Endothelial cell of umbilical vein (primary cell): Measurements from ENCODE around the gene ATIC. TPM values are rescaled to one million over a fixed set of nuclear protein-coding genes. Genes with fewer than 3 reads are reported as not detected.

Experiments used
- BruUV-seq: library from RNA; stranded (reverse); fragments of 400-500 nt; replicated peaks from 2 replicates; lab custom pipeline; 2021; lab: Mats Ljungman, UMichigan
- CTCF ChIA-PET: fragments of 300-600, 350-600 bp; sonication (Branson Sonifier 250); formaldehyde crosslinking; loops from one replicate; lab custom pipeline; 2021; ENCODE audit warnings: antibody characterized with exemption, inconsistent platforms; lab: Charles Lee
- POLR2A ChIA-PET: fragments of 300-600, 350-600 bp; sonication (Branson Sonifier 250); formaldehyde crosslinking; loops from one replicate; lab custom pipeline; 2021; ENCODE audit warnings: antibody characterized with exemption, inconsistent platforms; lab: Charles Lee
- DNase-seq: peaks from one replicate; pipeline ENCODE4 v3.0.0-alpha.2; 2011; ENCODE audit warnings: low read depth, low spot score
- FAIRE-seq: peaks from 2 replicates; lab custom pipeline; 2011; peaks lifted over from hg19 to GRCh38; lab: Jason Lieb, UNC
- H2AFZ ChIP-seq: 2 replicates; pipeline ENCODE4 v1.6.0; 2012; ENCODE audit warnings: low read depth, low read length, control low read depth, inconsistent platforms
- H3K27ac ChIP-seq: 2 replicates; pipeline ENCODE4 v1.5.1; 2011; ENCODE audit warnings: low read depth, mild to moderate bottlenecking, control low read depth, low read length, moderate library complexity; ENCODE audit not compliant: insufficient read depth
- H3K27me3 ChIP-seq, 2 experiments: 2 replicates each; pipeline versions ENCODE4 v1.6.0 to v1.6.1; 2011; ENCODE audit warnings: low read length in 2 of 2, mixed read lengths in 1 of 2; ENCODE audit not compliant: control insufficient read depth in 2 of 2, insufficient read depth in 2 of 2
- H3K36me3 ChIP-seq, 2 experiments: 2 replicates in 1 of 2; 3 replicates in 1 of 2; pipeline ENCODE4 v1.5.1; 2011; ENCODE audit warnings: low read length in 2 of 2, mild to moderate bottlenecking in 1 of 2, moderate library complexity in 1 of 2; ENCODE audit not compliant: control insufficient read depth in 2 of 2, insufficient read depth in 2 of 2; ENCODE audit errors: extremely low read depth in 1 of 2
- H3K4me1 ChIP-seq: 3 replicates; pipeline ENCODE4 v1.5.1; 2011; ENCODE audit warnings: mild to moderate bottlenecking, low read length; ENCODE audit not compliant: control insufficient read depth, insufficient read depth; ENCODE audit errors: extremely low read depth
- H3K4me2 ChIP-seq: 2 replicates; pipeline ENCODE4 v1.6.1; 2011; ENCODE audit warnings: low read length, control low read depth, mixed read lengths; ENCODE audit not compliant: insufficient read depth
- H3K4me3 ChIP-seq, 3 experiments: fragments of 200-600 bp in 1 of 3; sonication (generic), shearing (Covaris generic) in 1 of 3; replicated peaks in 1 of 3; 2 replicates each; pipeline ENCODE4 v1.5.1; 2011 to 2016; ENCODE audit warnings: control low read depth in 3 of 3, low read length in 3 of 3, mild to moderate bottlenecking in 2 of 3, inconsistent platforms in 1 of 3, low read depth in 1 of 3, moderate library complexity in 1 of 3; ENCODE audit not compliant: insufficient read depth in 1 of 3
- H3K79me2 ChIP-seq: 2 replicates; pipeline ENCODE4 v1.6.0; 2012; ENCODE audit warnings: low read length, inconsistent platforms; ENCODE audit not compliant: control insufficient read depth, insufficient read depth
- H3K9ac ChIP-seq: replicated peaks from 2 replicates; pipeline ENCODE3; 2011; ENCODE audit warnings: low read length, control low read depth; ENCODE audit not compliant: insufficient read depth; ENCODE audit errors: extremely low read depth
- H3K9me1 ChIP-seq: replicated peaks from 3 replicates; pipeline ENCODE4 v1.6.0; 2011; ENCODE audit warnings: mild to moderate bottlenecking, low read length; ENCODE audit not compliant: control insufficient read depth, insufficient read depth; ENCODE audit errors: extremely low read depth
- H3K9me3 ChIP-seq: replicated peaks from 2 replicates; pipeline ENCODE4 v1.5.1; 2012; ENCODE audit warnings: low read length, inconsistent platforms; ENCODE audit not compliant: control insufficient read depth, insufficient read depth
- H4K20me1 ChIP-seq: replicated peaks from 2 replicates; pipeline ENCODE3; 2011; ENCODE audit warnings: mild to moderate bottlenecking, low read length; ENCODE audit not compliant: control insufficient read depth, insufficient read depth; ENCODE audit errors: extremely low read depth
- CTCF ChIP-seq, 2 donors: IDR thresholded peaks; 1 replicate in 1 of 2; 2 replicates in 1 of 2; pipeline ENCODE4 v1.5.1; 2011; ENCODE audit warnings: low read length in 2 of 2, mild to moderate bottlenecking in 2 of 2, moderate library complexity in 2 of 2, control low read depth in 1 of 2, inconsistent platforms in 1 of 2, low read depth in 1 of 2; ENCODE audit not compliant: insufficient read depth in 1 of 2; ENCODE audit errors: extremely low read depth in 1 of 2
- EZH2 ChIP-seq: IDR thresholded peaks from 2 replicates; pipeline ENCODE4 v1.6.1; 2012; ENCODE audit warnings: borderline replicate concordance, low read depth, mild to moderate bottlenecking, moderate library complexity, low read length, inconsistent platforms; ENCODE audit not compliant: severe bottlenecking
- FOS ChIP-seq: IDR thresholded peaks from 2 replicates; pipeline ENCODE4 v1.6.1; 2011; ENCODE audit warnings: mild to moderate bottlenecking, low read length, moderate library complexity, borderline replicate concordance; ENCODE audit not compliant: insufficient read depth
- GATA2 ChIP-seq: IDR thresholded peaks from 2 replicates; pipeline ENCODE4 v1.7.0; 2011; ENCODE audit warnings: low read depth, mild to moderate bottlenecking, moderate library complexity, mixed read lengths, low read length; ENCODE audit not compliant: insufficient read length, insufficient read depth
- JUN ChIP-seq: IDR thresholded peaks from 2 replicates; pipeline ENCODE4 v1.6.1; 2011; ENCODE audit warnings: borderline replicate concordance, low read depth; ENCODE audit not compliant: insufficient read length, insufficient read depth
- MAX ChIP-seq: IDR thresholded peaks from 2 replicates; pipeline ENCODE4 v1.6.1; 2011; ENCODE audit not compliant: insufficient read depth, insufficient read length
- MYC ChIP-seq: IDR thresholded peaks from one replicate; pipeline ENCODE4 v1.6.1; 2011; ENCODE audit warnings: mild to moderate bottlenecking, low read depth, low read length
- POLR2A ChIP-seq: IDR thresholded peaks from 2 replicates; pipeline ENCODE4 v1.6.1; 2012; ENCODE audit warnings: low read depth, mild to moderate bottlenecking, control low read depth, low read length
- POLR2AphosphoS5 ChIP-seq: IDR thresholded peaks from 2 replicates; pipeline ENCODE4 v1.6.1; 2012; ENCODE audit warnings: low read depth, mild to moderate bottlenecking, control low read depth, low read length, moderate library complexity; ENCODE audit not compliant: insufficient read depth
- dilution Hi-C: fragments of 300-500 bp; cut with MboI; formaldehyde crosslinking; loops from one replicate; pipeline ENCODE4 v1.15.0; 2019; ENCODE audit warnings: low sequenced_read_pairs; ENCODE audit not compliant: extremely low pct_ligation_motif_present
- intact Hi-C: fragments of 100-400 bp; cut with micrococcal nuclease; formaldehyde crosslinking; loops from one replicate; pipeline ENCODE4 v1.10.0; 2022
- polyA plus RNA-seq, 4 experiments: library from polyadenylated mRNA; depleted of rRNA in 3 of 4; stranded (reverse) in 3 of 4; unstranded in 1 of 4; fragments of >200 nt; gene quantifications; 2 replicates each; pipeline versions ENCODE4 v1.2.1 to v1.2.3, GENCODE V29; 2011 to 2012; ENCODE audit warnings: missing spikeins in 1 of 4
- total RNA-seq: library from RNA; stranded (reverse); gene quantifications from 2 replicates; pipeline ENCODE4 v1.2.3, GENCODE V29; 2021

The ATIC gene
- total and polyA plus RNA-seq, 2 donors (not counting 3 experiments of a cell fraction or from before 2014, with no cell fraction given) = 29.5 to 80.2 TPM

DNA sequence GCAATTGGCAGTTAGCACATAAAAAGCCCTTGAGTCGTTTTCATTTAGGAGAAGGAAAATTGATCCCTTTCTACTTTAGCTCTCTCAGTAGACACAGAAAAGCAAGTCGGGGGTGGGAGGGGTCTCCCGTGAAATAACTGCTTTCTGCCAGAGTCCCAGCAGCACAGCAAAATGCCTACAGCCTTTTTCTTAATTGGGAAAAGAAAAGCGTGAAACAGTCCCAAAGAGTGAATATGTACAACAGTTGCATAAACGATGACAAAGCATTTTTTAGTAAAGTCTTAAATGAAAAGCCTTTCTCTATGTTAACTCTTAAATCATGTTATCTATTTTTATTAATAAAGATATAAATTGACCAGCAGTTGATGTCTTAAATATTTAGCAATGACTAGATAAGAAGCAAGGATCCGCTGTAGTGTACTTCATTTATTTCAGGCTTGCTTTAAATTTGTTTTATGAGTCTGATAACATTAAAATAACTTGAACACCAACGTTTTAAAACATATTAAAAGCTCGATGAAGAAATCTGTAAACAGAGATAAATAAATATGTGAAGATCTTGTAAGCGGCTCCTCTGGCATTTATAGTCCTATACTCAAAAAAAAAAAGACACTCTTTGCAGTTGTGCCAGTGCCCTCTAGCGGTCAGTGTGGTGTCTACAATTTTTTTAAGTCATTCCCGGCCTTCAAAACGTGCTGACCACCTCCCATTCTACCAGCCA, 42.3 kb upstream of the ATIC start:
- Histone ChIP-seq H3K36me3 (no peaks in the 10 kb centered on the region), H3K4me2 (no peak overlapping the region), H3K27me3 (no peaks in the 10 kb centered on the region), H3K27ac (no peak overlapping the region), H4K20me1 (no peaks in the 10 kb centered on the region), H3K4me1 (no peaks in the 10 kb centered on the region), H3K4me3 (no peak overlapping the region), H3K9me1 (no peaks in the 10 kb centered on the region), H3K9ac (no peak overlapping the region), H3K9me3 (no peaks in the 10 kb centered on the region), H2AFZ (no peak overlapping the region), H3K79me2 (no peaks in the 10 kb centered on the region)
- CTCF ChIA-PET = interaction anchor here (0.6 to 1.9 kb wide), 6 partner anchors 9 to 883 kb away, joined by 3 to 10 read pairs (median 4); no protein-coding TSS in a partner anchor
- no TSS peak for BruUV-seq
- POLR2A ChIA-PET = no interaction called here
- DNase-seq = peak; percentile 77
- dilution Hi-C loops = no loop called here
- peak; percentile 85 for FAIRE-seq
- TF ChIP-seq EZH2 = no peak
- peak; percentile 73 to 75 for TF ChIP-seq CTCF (IDR thresholded peaks at IDR 0.05; ENCODE audit: extremely low read depth in 1 of 2, insufficient read depth in 1 of 2, low read depth in 1 of 2, low read length in 2 of 2)
- intact Hi-C loops = loop anchor here (2.0 to 5.0 kb wide), 3 partner anchors 309 to 1462 kb away; no protein-coding TSS in a partner anchor

DNA sequence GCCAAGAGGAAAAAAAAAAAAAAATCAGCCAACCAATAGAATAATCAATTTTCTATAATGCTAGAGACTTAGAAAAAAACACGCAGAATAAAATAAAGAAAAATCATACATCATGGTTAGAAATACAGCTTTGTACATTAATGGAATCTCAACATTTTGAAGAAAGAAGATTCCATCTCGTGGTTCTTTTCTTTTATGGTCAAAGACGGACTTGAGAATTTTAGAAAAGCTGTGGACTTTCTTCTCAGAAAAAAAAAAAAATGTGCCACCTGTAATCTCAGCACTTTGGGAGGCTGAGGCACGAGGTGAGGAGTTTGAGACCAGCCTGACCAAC, 41.8 kb upstream of the ATIC start:
- Histone ChIP-seq H3K9me1 (no peaks in the 10 kb centered on the region), H3K9me3 (no peaks in the 10 kb centered on the region), H3K4me3 (no peak overlapping the region), H3K9ac (no peak overlapping the region), H3K27ac (no peak overlapping the region), H3K79me2 (no peaks in the 10 kb centered on the region), H3K36me3 (no peaks in the 10 kb centered on the region), H3K4me2 (no peak overlapping the region), H3K27me3 (no peaks in the 10 kb centered on the region), H3K4me1 (no peaks in the 10 kb centered on the region), H2AFZ (no peak overlapping the region), H4K20me1 (no peaks in the 10 kb centered on the region)
- no peak for TF ChIP-seq FOS
- TF ChIP-seq MYC = no peak
- no peak for TF ChIP-seq CTCF (IDR thresholded peaks at IDR 0.05; ENCODE audit: extremely low read depth in 1 of 2, insufficient read depth in 1 of 2, low read depth in 1 of 2, low read length in 2 of 2)
- TF ChIP-seq POLR2AphosphoS5 = no peak
- no peak for TF ChIP-seq POLR2A
- TF ChIP-seq JUN = no peak
- TF ChIP-seq EZH2 = no peak
- TF ChIP-seq GATA2 = no peak
- no peak for TF ChIP-seq MAX
- POLR2A ChIA-PET = no interaction called here
- no peak for DNase-seq
- intact Hi-C loops = loop anchor here (2.0 to 5.0 kb wide), 2 partner anchors 661 to 1463 kb away; no protein-coding TSS in a partner anchor
- FAIRE-seq = no peak
- dilution Hi-C loops = no loop called here
- CTCF ChIA-PET = interaction anchor here (0.6 to 1.9 kb wide), 5 partner anchors 9 to 883 kb away, joined by 3 to 10 read pairs (median 4); no protein-coding TSS in a partner anchor
- BruUV-seq = no TSS peak
